ENCODE data around the gene ZBTB20. TPM values are rescaled to one million over a fixed set of nuclear protein-coding genes. Genes with fewer than 3 reads are reported as not detected.

The ZBTB20 gene
- total and polyA plus RNA-seq, 12 donors, result 0.57 to 105 (median 86.8) TPM

- H3K4me1 ChIP-seq, result no peaks in the 10 kb centered on the region
- no peaks in the 10 kb centered on the region for H3K9me3 ChIP-seq
- intact Hi-C loops (cut with DNase I), result loop anchor here in 4 of 10 donors (10.0 kb wide), 1 partner anchor 145 kb away; no protein-coding TSS in a partner anchor
- no peak overlapping the region for H3K27ac ChIP-seq
- H3K4me3 ChIP-seq, result no peak overlapping the region
- ATAC-seq (no peak), DNase-seq (no peak)
- WGBS, 2 donors, result 93 to 96% methylated on average over 5 of the region's 5 CpGs
- H3K36me3 ChIP-seq, result no peaks in the 10 kb centered on the region
- H3K27me3 ChIP-seq, result no peaks in the 10 kb centered on the region
- no peak for TF ChIP-seq CTCF (IDR thresholded peaks at IDR 0.05)
Observed at GRCh38 chr3:114299941-114300624, 847.0 kb downstream of the ZBTB20 start.

GRCh38 chr3:114299421-114299820 lies 847.7 kb downstream of the ZBTB20 start:
- ATAC-seq (peak in 2 of 8 donors; percentile 45 to 49), DNase-seq (no peak)
- no peak overlapping the region for H3K27ac ChIP-seq
- no peaks in the 10 kb centered on the region for H3K9me3 ChIP-seq
- H3K36me3 ChIP-seq, result no peaks in the 10 kb centered on the region
- WGBS, 2 donors, result 73 to 75% methylated on average over 13 of the region's 13 CpGs
- no peak overlapping the region for H3K4me3 ChIP-seq
- intact Hi-C loops (cut with DNase I), result loop anchor here in 4 of 10 donors (10.0 kb wide), 1 partner anchor 145 kb away; no protein-coding TSS in a partner anchor
- H3K27me3 ChIP-seq, result no peaks in the 10 kb centered on the region
- no peaks in the 10 kb centered on the region for H3K4me1 ChIP-seq
- peak in 6 of 9 donors; percentile 19 to 44 (median 30) for TF ChIP-seq CTCF (IDR thresholded peaks at IDR 0.05)

- H3K27me3 ChIP-seq, result no peaks in the 10 kb centered on the region
- H3K4me1 ChIP-seq, result peaks cover 0 to 9% (median 0%) of the 10 kb centered on the region in 9 donors
- ATAC-seq (no peak), DNase-seq (no peak)
- 85 to 91% methylated on average over 2 of the region's 2 CpGs for WGBS, 2 donors
- H3K4me3 ChIP-seq, result peak overlapping the region in 1 of 10 donors; percentile 26
- no peak for TF ChIP-seq CTCF (IDR thresholded peaks at IDR 0.05)
- intact Hi-C loops (cut with DNase I), result loop anchor here in 4 of 10 donors (10.0 kb wide), 1 partner anchor 141 kb away; no protein-coding TSS in a partner anchor
- H3K36me3 ChIP-seq, result no peaks in the 10 kb centered on the region
- peak overlapping the region in 1 of 10 donors; percentile 69 for H3K27ac ChIP-seq
- no peaks in the 10 kb centered on the region for H3K9me3 ChIP-seq
Observed at GRCh38 chr3:114295946-114296345, 851.1 kb downstream of the ZBTB20 start.

- no peaks in the 10 kb centered on the region for H3K27me3 ChIP-seq
- peaks cover 0 to 9% (median 0%) of the 10 kb centered on the region in 9 donors for H3K4me1 ChIP-seq
- H3K4me3 ChIP-seq, result peak overlapping the region in 1 of 10 donors; percentile 26
- TF ChIP-seq CTCF (IDR thresholded peaks at IDR 0.05), result no peak
- 77 to 78% methylated on average over 6 of the region's 6 CpGs for WGBS, 2 donors
- peak overlapping the region in 1 of 10 donors; percentile 69 for H3K27ac ChIP-seq
- H3K36me3 ChIP-seq, result no peaks in the 10 kb centered on the region
- no peak for DNase-seq
- H3K9me3 ChIP-seq, result no peaks in the 10 kb centered on the region
- ATAC-seq, result no peak
- intact Hi-C loops (cut with DNase I), result loop anchor here in 5 of 10 donors (5.0 to 10.0 kb wide), 2 partner anchors 138 to 140 kb away; no protein-coding TSS in a partner anchor
Observed at GRCh38 chr3:114294940-114295480, 852.1 kb downstream of the ZBTB20 start.

Data from heart right ventricle (tissue), 16 donors.